HepG2 (cell line): ENCODE measurements around the gene HES2. TPM values are rescaled to one million over a fixed set of nuclear protein-coding genes. Genes with fewer than 3 reads are reported as not detected.

Experiments
- ATM ChIP-seq: fragments of 450-650 bp; IDR thresholded peaks from 2 replicates; pipeline ENCODE4 v1.7.1; 2017; ENCODE audit warnings: mild to moderate bottlenecking, borderline replicate concordance
- ESRRA ChIP-seq: sonication (generic); formaldehyde crosslinking; IDR thresholded peaks from 2 replicates; pipeline ENCODE4 v1.5.1; 2020; ENCODE audit warnings: mild to moderate bottlenecking, low read depth, missing genetic modification reagents
- ETS1 ChIP-seq: sonication (generic); formaldehyde crosslinking; IDR thresholded peaks from 2 replicates; pipeline ENCODE4 v1.4.0; 2020; ENCODE audit warnings: missing genetic modification reagents
- ETV5 ChIP-seq: IDR thresholded peaks from 2 replicates; pipeline ENCODE4 v1.6.1; 2018; ENCODE audit warnings: missing biosample characterization, missing genetic modification reagents, inconsistent platforms, borderline replicate concordance
- FLYWCH1 ChIP-seq: sonication (generic); formaldehyde crosslinking; IDR thresholded peaks from 2 replicates; pipeline ENCODE4 v1.8.1; 2023; ENCODE audit warnings: mild to moderate bottlenecking, missing genetic modification reagents
- FOXP4 ChIP-seq: sonication (generic); formaldehyde crosslinking; IDR thresholded peaks from 2 replicates; pipeline ENCODE4 v1.4.0; 2020; ENCODE audit warnings: missing genetic modification reagents
- HOXA3 ChIP-seq: sonication (generic); formaldehyde crosslinking; IDR thresholded peaks from 2 replicates; pipeline ENCODE4 v1.5.0; 2020; ENCODE audit warnings: missing genetic modification reagents
- NCOR1 ChIP-seq: fragments of 200-600 bp; sonication (generic); IDR thresholded peaks from 2 replicates; pipeline ENCODE4 v1.7.0; 2017; ENCODE audit warnings: antibody characterized with exemption, low read length, borderline replicate concordance
- NONO ChIP-seq, 2 experiments: fragments of 450-650 bp in 1 of 2; sonication (generic) in 1 of 2; formaldehyde crosslinking in 1 of 2; IDR thresholded peaks in 1 of 2; conservative IDR thresholded peaks in 1 of 2; 2 replicates each; pipeline versions ENCODE4 v1.6.1 to v1.8.0; 2017 to 2022; ENCODE audit warnings: mild to moderate bottlenecking in 1 of 2, missing genetic modification reagents in 1 of 2, moderate library complexity in 1 of 2
- SKI ChIP-seq: fragments of 450-650 bp; IDR thresholded peaks from one replicate; pipeline ENCODE4 v1.6.1; 2018; ENCODE audit warnings: mild to moderate bottlenecking; ENCODE audit not compliant: partially characterized antibody
- SMARCC2 ChIP-seq: fragments of 450-650 bp; IDR thresholded peaks from 2 replicates; pipeline ENCODE4 v1.6.1; 2017; ENCODE audit warnings: antibody characterized with exemption, mild to moderate bottlenecking
- SSRP1 ChIP-seq: IDR thresholded peaks from 2 replicates; pipeline ENCODE4 v1.6.1; 2016; ENCODE audit warnings: control low read depth
- TCF7 ChIP-seq: sonication (generic); IDR thresholded peaks from 2 replicates; pipeline ENCODE4 v1.6.1; 2016; ENCODE audit warnings: antibody characterized with exemption, low read depth
- ZBTB20 ChIP-seq: sonication (generic); formaldehyde crosslinking; IDR thresholded peaks from 2 replicates; pipeline ENCODE4 v1.8.1; 2023; ENCODE audit warnings: missing genetic modification reagents, low read depth, mild to moderate bottlenecking, borderline replicate concordance
- ZBTB34 ChIP-seq: sonication (generic); formaldehyde crosslinking; IDR thresholded peaks from 2 replicates; pipeline ENCODE4 v1.8.0; 2022; ENCODE audit warnings: mild to moderate bottlenecking, missing genetic modification reagents
- ZBTB4 ChIP-seq: sonication (generic); formaldehyde crosslinking; IDR thresholded peaks from 2 replicates; pipeline ENCODE4 v1.4.0; 2020; ENCODE audit warnings: missing genetic modification reagents, mild to moderate bottlenecking, borderline replicate concordance
- ZNF160 ChIP-seq: sonication (generic); formaldehyde crosslinking; IDR thresholded peaks from 2 replicates; pipeline ENCODE4 v1.8.0; 2022; ENCODE audit warnings: mild to moderate bottlenecking, inconsistent platforms, missing genetic modification reagents
- ZNF350 ChIP-seq: sonication (generic); formaldehyde crosslinking; IDR thresholded peaks from 2 replicates; pipeline ENCODE4 v1.4.0; 2020; ENCODE audit warnings: mild to moderate bottlenecking, low read depth, missing genetic modification reagents, borderline replicate concordance
- ZNF484 ChIP-seq: sonication (generic); formaldehyde crosslinking; IDR thresholded peaks from 2 replicates; pipeline ENCODE4 v1.5.1; 2020; ENCODE audit warnings: mild to moderate bottlenecking, low read depth, missing genetic modification reagents, borderline replicate concordance
- ZNF550 ChIP-seq: sonication (generic); formaldehyde crosslinking; IDR thresholded peaks from 2 replicates; pipeline ENCODE4 v1.4.0; 2020; ENCODE audit warnings: mild to moderate bottlenecking, missing genetic modification reagents, borderline replicate concordance
- ZNF839 ChIP-seq: sonication (generic); formaldehyde crosslinking; IDR thresholded peaks from 2 replicates; pipeline ENCODE4 v1.4.0; 2020; ENCODE audit warnings: missing genetic modification reagents, mild to moderate bottlenecking, borderline replicate concordance
- ZNF850 ChIP-seq: sonication (generic); formaldehyde crosslinking; conservative IDR thresholded peaks from 2 replicates; pipeline ENCODE4 v1.9.0; 2021; ENCODE audit warnings: mild to moderate bottlenecking, missing genetic modification reagents
- polyA plus RNA-seq, 8 experiments: library from polyadenylated mRNA; depleted of rRNA in 3 of 8; stranded (reverse) in 7 of 8; unstranded in 1 of 8; fragments of >200 nt; fragmentation: Illumina TruSeq in 4 of 8; extraction: Trizol in 4 of 8; gene quantifications; 2 replicates each; pipeline versions ENCODE4 v1.2.1 to v1.2.3, GENCODE V29; 2011 to 2016; ENCODE audit warnings: low read depth in 4 of 8, missing spikeins in 1 of 8, mixed read lengths in 1 of 8; ENCODE audit not compliant: insufficient read depth in 1 of 8
- total RNA-seq, 5 experiments: library from RNA; depleted of rRNA; stranded (reverse); fragments of >200 nt; fragmentation: Illumina TruSeq; extraction: Trizol; gene quantifications; 2 replicates each; pipeline ENCODE4 v1.2.3, GENCODE V29; 2016; ENCODE audit warnings: low read depth in 1 of 5

HES2 gene
- total and polyA plus RNA-seq, 2 of the 13 experiments (the other 11 are each of a cell fraction or from before 2014, with no cell fraction given): 0.11 to 0.17 TPM

GRCh38 chr1:6450943-6451373 is 31.2 kb upstream of the HES2 start (continued):
- TF ChIP-seq ZNF484 (CRISPR knock-in tag) (no peak), NONO (IDR thresholded peaks at IDR 0.05) (no peak), NONO (CRISPR knock-in tag; conservative IDR thresholded peaks at IDR 0.05) (peak; percentile 83), TCF7 (0 out of 2 replicates have a peak, but pooled peaks have one; percentile 17), ATM (no peak), ETV5 (CRISPR knock-in tag) (peak; percentile 42; the same call in 1 of the 2 replicates), FLYWCH1 (CRISPR knock-in tag) (no peak), NCOR1 (peak; percentile 83), SMARCC2 (no peak), HOXA3 (peak; percentile 85), ZNF850 (CRISPR knock-in tag) (no peak), FOXP4 (CRISPR knock-in tag) (peak; percentile 71), SSRP1 (CRISPR knock-in tag) (no peak), ZNF839 (CRISPR knock-in tag) (no peak), ZBTB20 (no peak), ZNF550 (CRISPR knock-in tag) (no peak), SKI (no peak), ZBTB34 (CRISPR knock-in tag) (peak; percentile 75; the same call in 1 of the 2 replicates), ZNF350 (CRISPR knock-in tag) (0 out of 2 replicates have a peak, but pooled peaks have one; percentile 35), ESRRA (CRISPR knock-in tag) (peak; percentile 67; the same call in 1 of the 2 replicates), ZNF160 (CRISPR knock-in tag) (0 out of 2 replicates have a peak, but pooled peaks have one; percentile 60), ZBTB4 (CRISPR knock-in tag) (peak; percentile 1; the same call in 1 of the 2 replicates), ETS1 (CRISPR knock-in tag) (no peak)
